Left kidney (tissue), 2 donors: Measurements from ENCODE around the gene ZMYM2. TPM values are rescaled to one million over a fixed set of nuclear protein-coding genes. Genes with fewer than 3 reads are reported as not detected.

Source experiments
- DNase-seq: peaks from one replicate; pipeline ENCODE4 v3.0.0-alpha.2; 2013
- polyA plus RNA-seq: library from polyadenylated mRNA; unstranded; fragments of 120-200 nt; gene quantifications from one replicate; pipeline ENCODE4 v1.2.1, GENCODE V29; 2013; ENCODE audit not compliant: insufficient read length

Gene ZMYM2
- polyA plus RNA-seq, 1 donor = 154 TPM

DNA sequence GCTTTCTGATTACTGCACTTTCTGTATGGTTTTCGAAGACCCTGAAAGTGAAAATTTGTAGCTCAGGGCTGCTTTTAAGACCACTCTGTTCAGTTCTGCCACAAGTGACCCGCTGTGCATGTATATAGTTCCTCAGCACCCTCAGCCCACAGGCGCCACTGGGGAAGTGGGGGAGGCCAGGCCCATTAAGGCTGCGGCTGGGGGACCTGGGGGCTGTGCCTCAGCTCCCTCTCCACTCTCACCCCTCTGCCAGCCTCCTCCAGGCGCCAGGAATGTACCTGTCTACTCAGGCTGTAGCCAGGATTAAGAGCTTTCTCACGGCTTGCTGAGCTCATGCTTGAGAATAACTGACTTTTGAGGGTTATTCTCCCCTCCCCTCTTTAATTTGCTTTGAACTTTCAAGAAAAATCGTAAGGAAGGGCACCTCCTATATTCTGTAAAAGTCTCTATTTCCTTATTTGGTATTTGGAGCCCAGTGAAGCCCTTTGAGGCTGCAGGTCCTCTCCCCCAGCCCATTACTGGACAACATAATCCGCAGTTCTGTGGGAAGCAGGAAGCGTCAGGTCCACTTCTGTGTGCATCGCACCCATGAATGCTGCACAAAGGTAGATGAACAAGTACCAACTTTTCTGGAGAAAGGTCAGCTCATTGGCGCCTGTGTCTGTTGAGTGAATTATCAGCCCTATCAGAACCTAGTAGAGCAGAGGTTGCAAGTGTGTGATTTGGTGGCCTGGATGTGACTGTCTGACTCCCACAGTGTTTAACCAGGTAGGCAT, 172.7 kb downstream of the ZMYM2 start:
- no peak for DNase-seq

DNA sequence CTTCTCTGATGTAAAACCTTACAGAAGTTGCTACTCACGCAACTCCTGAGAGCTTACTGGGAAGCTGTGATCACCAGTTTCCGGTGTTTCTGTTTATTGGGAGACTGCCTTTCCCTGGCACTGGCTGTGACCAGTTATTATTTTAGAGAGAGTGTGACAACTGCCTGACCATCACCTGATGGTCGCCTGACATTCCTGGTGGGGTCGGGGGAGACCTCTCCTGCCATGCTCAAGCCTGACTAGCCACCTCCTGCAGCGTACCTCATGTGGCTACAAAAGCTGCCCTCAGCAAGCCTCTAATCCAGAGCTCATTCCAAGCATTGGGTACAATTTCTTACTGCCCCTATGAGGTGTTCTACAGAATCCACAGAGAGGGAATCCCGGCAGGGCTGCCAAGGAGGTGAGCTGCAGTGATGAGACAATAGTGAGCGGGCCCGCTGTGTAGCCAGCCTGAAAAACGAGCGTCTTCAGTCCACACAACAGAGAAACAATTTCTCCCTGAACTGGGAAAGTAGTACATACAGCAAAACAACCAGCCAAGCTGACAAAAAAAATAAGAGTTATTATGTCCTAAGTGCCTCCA, 173.6 kb downstream of the ZMYM2 start:
- DNase-seq = no peak

DNA sequence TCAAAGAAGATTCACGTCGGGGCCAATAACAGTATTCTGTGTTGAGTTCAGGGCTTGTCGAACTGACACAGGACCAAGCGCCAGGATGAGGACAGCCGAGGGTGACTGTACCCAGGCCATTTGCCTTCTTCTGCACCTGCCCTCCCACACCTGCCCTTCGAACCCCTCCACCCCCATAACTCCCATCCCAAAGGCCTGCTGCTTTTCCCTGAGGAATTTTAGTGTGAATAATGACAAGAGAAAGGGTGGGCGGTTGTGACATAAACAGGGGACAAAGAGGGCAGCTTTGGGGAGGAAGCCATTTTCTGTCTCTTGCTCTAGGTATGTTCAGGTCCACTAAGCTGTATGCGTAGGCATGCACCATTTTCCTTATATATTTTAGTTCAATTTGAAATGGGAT, 176.2 kb downstream of the ZMYM2 start:
- DNase-seq = no peak

DNA sequence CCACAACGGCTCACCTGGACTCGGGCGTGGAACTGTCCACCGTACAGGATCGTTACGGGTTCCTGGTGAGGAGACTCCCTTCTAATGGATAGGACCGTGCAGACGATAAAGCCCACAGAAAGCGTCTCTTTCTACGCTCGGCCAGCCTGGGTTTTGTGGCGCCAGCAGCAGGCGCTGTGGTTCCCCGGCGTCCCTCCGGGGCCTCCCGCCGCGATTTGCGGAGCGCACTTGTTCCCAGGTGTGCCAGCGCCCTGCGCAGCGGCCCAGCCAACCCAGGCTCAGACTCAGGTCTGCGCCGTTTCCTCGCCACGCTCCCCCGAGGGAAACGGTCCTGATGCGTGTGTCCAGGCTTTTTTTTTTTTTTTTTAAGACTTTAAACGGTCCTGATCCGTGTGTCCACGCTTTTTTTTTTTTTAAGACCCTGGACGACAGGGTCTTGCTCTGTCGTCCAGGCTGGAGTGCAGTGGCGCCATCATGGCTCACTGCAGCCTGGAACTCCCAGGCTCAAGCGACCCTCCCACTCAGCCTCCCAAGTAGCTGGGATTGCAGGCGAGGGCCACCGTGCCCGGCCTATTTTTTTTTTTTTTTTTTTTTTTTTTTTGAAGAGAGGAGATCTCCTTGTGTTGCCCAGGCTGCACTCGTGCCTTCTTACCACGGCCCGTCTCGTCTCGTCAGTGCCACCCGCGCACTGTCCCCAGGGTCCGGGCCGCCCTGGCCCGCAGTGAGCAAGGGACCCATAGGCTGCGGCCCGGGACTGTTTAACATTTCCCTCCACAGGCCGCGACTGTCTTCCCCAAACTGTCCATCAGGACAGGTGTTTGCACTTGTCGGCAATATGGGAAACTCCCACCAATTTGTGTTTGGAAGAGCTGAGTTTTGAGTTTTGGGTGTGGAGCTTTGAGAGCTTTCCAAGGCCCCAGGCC, 178.5 kb downstream of the ZMYM2 start:
- no peak for DNase-seq

DNA sequence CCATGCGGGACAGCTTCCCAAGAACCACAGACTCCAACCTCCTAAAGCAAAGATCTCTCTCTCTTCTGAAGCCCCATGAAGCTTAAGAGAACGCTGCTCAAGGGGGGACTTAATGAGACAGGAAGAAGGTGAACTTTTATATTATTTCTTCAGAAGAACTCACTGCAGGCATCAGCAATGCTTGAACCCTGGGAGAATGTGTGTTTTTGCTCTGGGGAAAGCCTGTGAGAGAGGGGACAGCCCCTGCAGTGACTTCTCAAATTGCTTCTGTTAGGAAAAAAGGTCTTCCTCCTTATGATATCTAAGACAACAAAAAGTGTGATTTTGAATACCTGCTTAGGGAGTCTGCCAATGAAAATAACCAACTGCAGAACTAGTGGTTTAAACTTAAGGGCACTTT, 179.3 kb downstream of the ZMYM2 start:
- no peak for DNase-seq

DNA sequence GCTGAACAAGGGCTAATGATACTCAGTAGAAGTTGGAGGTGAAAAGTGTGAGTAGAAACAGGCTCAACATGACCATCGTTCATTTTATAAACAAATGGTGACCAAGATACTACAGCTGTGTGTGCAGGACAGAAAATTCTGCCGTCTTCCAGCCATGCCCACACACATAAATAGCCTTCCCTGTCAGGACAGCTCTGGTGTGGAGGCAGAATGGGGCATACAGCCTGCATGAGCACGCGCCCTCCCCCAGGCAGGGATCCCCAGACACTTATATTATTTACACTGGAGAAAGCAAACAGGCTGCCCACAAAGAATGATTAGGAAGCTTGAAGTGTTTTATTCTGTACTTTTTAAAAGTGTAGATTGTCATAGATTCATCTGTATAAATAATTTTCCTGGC, 182.0 kb downstream of the ZMYM2 start:
- DNase-seq = no peak

Other genes with a start within 250 kb of the ZMYM2 start
- 94.1 TPM for gene PSPC1, start 175.8 kb upstream of the ZMYM2 start, polyA plus RNA-seq
- gene ZMYM5, start 95.1 kb upstream of the ZMYM2 start, polyA plus RNA-seq = 35.4 TPM
- 11.3 TPM for gene GJA3, start 202.3 kb downstream of the ZMYM2 start, polyA plus RNA-seq
- gene GJB2, start 234.2 kb downstream of the ZMYM2 start, polyA plus RNA-seq = 4.4 TPM